ENCODE results near the gene DNM2.
"Not testable (repeated sequence)": the region's sequence is repeated elsewhere in the genome, so short reads cannot be mapped to it uniquely, and the experiment has no call there.

Gene DNM2

GRCh38 chr19:10752237-10752912 lies 34.5 kb downstream of the DNM2 start:
- DNase-seq (ENCODE audit: low read depth): no peak

GRCh38 chr19:10752913-10753704 lies 35.2 kb downstream of the DNM2 start:
- DNase-seq (ENCODE audit: low read depth): no peak

- no peak for DNase-seq (ENCODE audit: low read depth)
These were observed 38.5 kb downstream of the DNM2 start for GRCh38 chr19:10756371-10756770.

- no peak for DNase-seq (ENCODE audit: low read depth)
These were observed 38.9 kb downstream of the DNM2 start for GRCh38 chr19:10756791-10757190.

GRCh38 chr19:10758050-10758449 lies 40.2 kb downstream of the DNM2 start:
- not testable (repeated sequence) for DNase-seq (ENCODE audit: low read depth)

- DNase-seq (ENCODE audit: low read depth): no peak
These were observed 41.1 kb downstream of the DNM2 start for GRCh38 chr19:10758978-10759377.

GRCh38 chr19:10760273-10760944 lies 42.5 kb downstream of the DNM2 start:
- no peak for DNase-seq (ENCODE audit: low read depth)

GRCh38 chr19:10761443-10762250 lies 43.8 kb downstream of the DNM2 start:
- DNase-seq (ENCODE audit: low read depth): no peak

GRCh38 chr19:10762656-10763055 lies 44.8 kb downstream of the DNM2 start:
- no peak for DNase-seq (ENCODE audit: low read depth)

GRCh38 chr19:10763411-10763810 lies 45.5 kb downstream of the DNM2 start:
- no peak for DNase-seq (ENCODE audit: low read depth)

- DNase-seq (ENCODE audit: low read depth): no peak
These were observed 46.0 kb downstream of the DNM2 start for GRCh38 chr19:10763828-10764339.

GRCh38 chr19:10764340-10764894 lies 46.5 kb downstream of the DNM2 start:
- DNase-seq (ENCODE audit: low read depth): no peak

GRCh38 chr19:10766049-10766623 lies 48.3 kb downstream of the DNM2 start:
- DNase-seq (ENCODE audit: low read depth): no peak

- DNase-seq (ENCODE audit: low read depth): no peak
These were observed 48.9 kb downstream of the DNM2 start for GRCh38 chr19:10766671-10767201.

GRCh38 chr19:10767726-10768125 lies 49.8 kb downstream of the DNM2 start:
- no peak for DNase-seq (ENCODE audit: low read depth)

- DNase-seq (ENCODE audit: low read depth): no peak
These were observed 50.5 kb downstream of the DNM2 start for GRCh38 chr19:10768369-10768768.

- DNase-seq (ENCODE audit: low read depth): no peak
These were observed 51.1 kb downstream of the DNM2 start for GRCh38 chr19:10768936-10769335.

- DNase-seq (ENCODE audit: low read depth): no peak
These were observed 51.9 kb downstream of the DNM2 start for GRCh38 chr19:10769533-10770491.

GRCh38 chr19:10773969-10774368 lies 56.1 kb downstream of the DNM2 start:
- DNase-seq (ENCODE audit: low read depth): no peak

GRCh38 chr19:10774893-10775292 lies 57.0 kb downstream of the DNM2 start:
- no peak for DNase-seq (ENCODE audit: low read depth)
